ENCODE data around the gene FAM20C.

GRCh38 chr7:183496-184292 is 8.7 kb upstream of the FAM20C start:
- TF ChIP-seq CTCF (IDR thresholded peaks at IDR 0.05) (no peak), POLR2A (IDR thresholded peaks at IDR 0.05) (no peak)

Data from suprapubic skin (tissue), 3 donors.